Activated CD8-positive, alpha-beta T cell treated with anti-CD3 and anti-CD28 coated beads for 36 hours (primary cell): ENCODE data around the gene CYTH3. TPM values are rescaled to one million over a fixed set of nuclear protein-coding genes. Genes with fewer than 3 reads are reported as not detected.

Experiments
- ATAC-seq: fragments of 200-7000 bp; cut with Tn5 transposase; one replicate; pipeline ENCODE4 v1.10.0; 2021; ENCODE audit warnings: mild to moderate bottlenecking, moderate library complexity
- CTCF ChIA-PET: fragments of 350-600 bp; sonication (Branson Sonifier 250); formaldehyde crosslinking; loops from one replicate; lab custom pipeline; 2021; ENCODE audit warnings: antibody characterized with exemption; lab: Charles Lee
- POLR2A ChIA-PET: fragments of 350-600 bp; sonication (Branson Sonifier 250); formaldehyde crosslinking; loops from one replicate; lab custom pipeline; 2021; ENCODE audit warnings: antibody characterized with exemption; lab: Charles Lee
- DNase-seq: peaks from one replicate; pipeline ENCODE4 v3.0.0-alpha.2; 2020
- H3K27ac Mint-ChIP-seq: one replicate; pipeline ENCODE4 v1.8.0; 2021; ENCODE audit warnings: mild to moderate bottlenecking, mixed read lengths
- H3K27me3 Mint-ChIP-seq: one replicate; pipeline ENCODE4 v1.8.0; 2021; ENCODE audit warnings: mixed read lengths
- H3K36me3 Mint-ChIP-seq: one replicate; pipeline ENCODE4 v1.8.0; 2021; ENCODE audit warnings: low read depth, mixed read lengths
- H3K4me1 Mint-ChIP-seq: one replicate; pipeline ENCODE4 v1.8.0; 2021; ENCODE audit warnings: low read depth, mixed read lengths
- H3K4me3 Mint-ChIP-seq: one replicate; pipeline ENCODE4 v1.8.0; 2021; ENCODE audit warnings: mild to moderate bottlenecking, moderate library complexity, mixed read lengths
- H3K9me3 Mint-ChIP-seq: one replicate; pipeline ENCODE4 v1.8.0; 2021; ENCODE audit warnings: mixed read lengths
- CTCF ChIP-seq: fragments of 200-600 bp; IDR thresholded peaks from one replicate; pipeline ENCODE4 v1.8.0; 2022; ENCODE audit warnings: antibody characterized with exemption, mild to moderate bottlenecking
- intact Hi-C: fragments of 100-400 bp; cut with micrococcal nuclease; formaldehyde crosslinking; loops from one replicate; pipeline ENCODE4 v1.10.0; 2022
- total RNA-seq, 2 experiments: library from RNA; stranded (reverse); gene quantifications; one replicate each; pipeline ENCODE4 v1.2.3, GENCODE V29; 2021

CYTH3 gene
- 1 to 10 TPM in 1 of 2 experiments, under 1 TPM in 1; 0.92 to 2.3 TPM for total RNA-seq

- ChIA-PET CTCF (interaction anchor here (0.7 to 2.1 kb wide), 2 partner anchors 11 to 478 kb away, joined by 3 to 7 read pairs; no protein-coding TSS in a partner anchor), POLR2A (interaction anchor here (1.2 kb wide), 1 partner anchor 13 kb away, joined by 4 read pairs; no protein-coding TSS in a partner anchor)
- H3K27me3 Mint-ChIP-seq, result peaks cover 26% of the 10 kb centered on the region
- H3K27ac Mint-ChIP-seq, result peak within 1 kb of the TSS; percentile 48
- H3K4me1 Mint-ChIP-seq, result peaks cover 17% of the 10 kb centered on the region
- no peaks in the 10 kb centered on the region for H3K9me3 Mint-ChIP-seq
- ATAC-seq, result peak; percentile 97
- H3K36me3 Mint-ChIP-seq, result no peaks in the 10 kb centered on the region
- TF ChIP-seq CTCF, result no peak
- peak; percentile 72 for DNase-seq
- intact Hi-C loops, result no loop called here
- H3K4me3 Mint-ChIP-seq, result peak within 1 kb of the TSS; percentile 79
Measured at GRCh38 chr7:6272481-6273323, at the start of gene CYTH3. Gene CYTH3, minus strand, starts transcription at chr7:6272624. Its CDS starts 117 bp downstream, at chr7:6272507.

GRCh38 chr7:6320791-6321190, 48.4 kb upstream of the CYTH3 start:
- H3K9me3 Mint-ChIP-seq, result no peaks in the 10 kb centered on the region
- H3K27me3 Mint-ChIP-seq, result no peaks in the 10 kb centered on the region
- no peak for TF ChIP-seq CTCF
- intact Hi-C loops, result loop anchor here (10.0 kb wide), 1 partner anchor 156 kb away; no protein-coding TSS in a partner anchor
- ChIA-PET POLR2A (no interaction called here), CTCF (interaction anchor here (1.3 kb wide), 2 partner anchors 161 to 214 kb away, joined by 3 to 5 read pairs; no protein-coding TSS in a partner anchor)
- ATAC-seq (no peak), DNase-seq (no peak)
- peaks cover 8% of the 10 kb centered on the region for H3K4me1 Mint-ChIP-seq
- no peak overlapping the region for H3K27ac Mint-ChIP-seq
- H3K4me3 Mint-ChIP-seq, result no peak overlapping the region
- H3K36me3 Mint-ChIP-seq, result no peaks in the 10 kb centered on the region

- Mint-ChIP-seq H3K27me3 (no peaks in the 10 kb centered on the region), H3K9me3 (no peaks in the 10 kb centered on the region), H3K27ac (peak overlapping the region; percentile 26), H3K4me3 (peak overlapping the region; percentile 19), H3K4me1 (peaks cover 8% of the 10 kb centered on the region), H3K36me3 (no peaks in the 10 kb centered on the region)
- DNase-seq (peak; percentile 65), ATAC-seq (peak; percentile 93)
- CTCF ChIA-PET, result no interaction called here
- intact Hi-C loops, result no loop called here
- no peak for TF ChIP-seq CTCF
- POLR2A ChIA-PET, result interaction anchor here (0.6 to 1.0 kb wide), 2 partner anchors 10 to 61 kb away, joined by 3 read pairs; no protein-coding TSS in a partner anchor
Measured at GRCh38 chr7:6317797-6318438, 45.5 kb upstream of the CYTH3 start.

GRCh38 chr7:6316226-6316625, 43.8 kb upstream of the CYTH3 start:
- Mint-ChIP-seq H3K4me3 (no peak overlapping the region), H3K27me3 (no peaks in the 10 kb centered on the region), H3K4me1 (peaks cover 8% of the 10 kb centered on the region), H3K27ac (no peak overlapping the region), H3K36me3 (no peaks in the 10 kb centered on the region), H3K9me3 (no peaks in the 10 kb centered on the region)
- ChIA-PET POLR2A (no interaction called here), CTCF (no interaction called here)
- TF ChIP-seq CTCF, result no peak
- intact Hi-C loops, result no loop called here
- no peak for DNase-seq
- ATAC-seq, result no peak
